ENCODE data around the gene SH3TC1. TPM values are rescaled to one million over a fixed set of nuclear protein-coding genes. Genes with fewer than 3 reads are reported as not detected.

SH3TC1 gene
- polyA plus RNA-seq (2011; rRNA removed) (2.8 and 3.3 TPM in 2 replicates), polyA plus RNA-seq (2017; fragmentation: RNase III; extraction: RNeasy Plus Mini Kit Qiagen cat#74134 plus additional on column Dnase treatment) (5.4 to 8.1 TPM (median 7.4 TPM) in 3 replicates), polyA minus RNA-seq (2011; rRNA and poly(A)+ RNA removed) (6.0 and 8.6 TPM in 2 replicates)
- polyA plus RNA-seq (2012; cell fraction: cytosol; rRNA removed): 5.0 and 6.4 TPM in 2 replicates
- polyA plus RNA-seq (2012; cell fraction: nucleus; rRNA removed): 22.6 and 31.5 TPM in 2 replicates

DNA sequence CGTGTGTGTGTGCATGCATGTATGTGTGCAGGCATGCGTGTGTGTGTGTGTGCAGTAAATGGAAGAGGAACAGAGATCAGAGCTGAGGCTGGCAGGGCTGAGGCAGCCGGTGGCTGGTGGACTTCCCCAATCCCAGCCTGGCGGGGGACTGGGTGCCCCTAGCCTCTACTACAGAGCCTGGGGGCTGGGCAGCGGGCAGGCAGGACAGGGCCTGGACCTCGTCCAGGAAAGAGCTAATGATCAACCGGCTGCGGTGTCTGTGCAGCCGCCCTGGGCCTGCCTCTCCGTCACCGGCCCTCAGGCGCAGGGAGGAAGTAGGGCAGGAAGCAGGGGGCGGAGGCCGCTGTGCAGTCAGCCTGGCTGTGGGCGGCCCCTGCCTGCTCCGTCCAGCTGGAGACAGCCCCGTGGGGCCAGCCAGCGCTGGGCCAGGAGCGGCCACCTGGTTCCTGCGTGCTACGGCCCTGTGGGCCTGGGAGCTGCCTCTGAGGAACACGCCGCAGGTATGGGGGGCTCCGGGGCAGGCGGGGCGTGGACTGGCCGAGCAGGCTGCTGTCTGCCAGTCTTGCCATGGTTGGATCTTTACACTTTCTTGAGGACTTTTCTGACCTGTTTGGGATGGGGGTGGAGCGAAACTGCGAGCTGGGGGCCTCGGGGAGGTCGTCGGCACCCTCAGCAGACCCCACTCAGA, at the start of gene SH3TC1:
SH3TC1 (plus strand) TSS at position 385 of the 688 bp plus-strand sequence. CDS start 5,905 bp downstream, outside the sequence.
- FAIRE-seq: no peak
- WGBS (ENCODE audit: missing lambda C conversion rate): 43% methylated on average over 3 of the region's 32 CpGs

GRCh38 chr4:8149664-8150063, 49.4 kb upstream of the SH3TC1 start:
- Histone ChIP-seq H3K4me3 (no peak overlapping the region), H3K27ac (no peak overlapping the region), H3K4me1 (no peaks in the 10 kb centered on the region), H3K4me2 (no peak overlapping the region), H3K9me3 (no peaks in the 10 kb centered on the region)
- DNase-seq (ENCODE audit: low read depth in 1 of 2, low spot score in 1 of 2): no peak
- WGBS (ENCODE audit: missing lambda C conversion rate): 73% methylated on average over 6 of the region's 7 CpGs
- CTCF ChIA-PET: no interaction called here
- TF ChIP-seq HDAC2 (IDR thresholded peaks at IDR 0.05) (no peak), RNF2 (IDR thresholded peaks at IDR 0.05; ENCODE audit: borderline replicate concordance, low read depth) (no peak), SMC3 (IDR thresholded peaks at IDR 0.05) (no peak), NR3C1 (IDR thresholded peaks at IDR 0.05) (no peak), HOXB13 (CRISPR knock-in tag; IDR thresholded peaks at IDR 0.05; ENCODE audit: low read depth) (no peak), RFX5 (IDR thresholded peaks at IDR 0.05) (no peak), HOXB5 (CRISPR knock-in tag; IDR thresholded peaks at IDR 0.05) (no peak), ELK1 (IDR thresholded peaks at IDR 0.05; ENCODE audit: low read depth, low read length) (no peak), FOXS1 (CRISPR knock-in tag; IDR thresholded peaks at IDR 0.05) (no peak), CBX2 (IDR thresholded peaks at IDR 0.05; ENCODE audit: borderline replicate concordance, low read depth) (no peak), ZFP36 (IDR thresholded peaks at IDR 0.05; ENCODE audit: borderline replicate concordance, partially characterized antibody) (no peak), ESRRA (IDR thresholded peaks at IDR 0.05; ENCODE audit: borderline replicate concordance, low read length) (no peak), CHD4 (IDR thresholded peaks at IDR 0.05; ENCODE audit: borderline replicate concordance) (no peak), CEBPB (IDR thresholded peaks at IDR 0.05) (no peak)
- TF ChIP-seq, protein P1, sequence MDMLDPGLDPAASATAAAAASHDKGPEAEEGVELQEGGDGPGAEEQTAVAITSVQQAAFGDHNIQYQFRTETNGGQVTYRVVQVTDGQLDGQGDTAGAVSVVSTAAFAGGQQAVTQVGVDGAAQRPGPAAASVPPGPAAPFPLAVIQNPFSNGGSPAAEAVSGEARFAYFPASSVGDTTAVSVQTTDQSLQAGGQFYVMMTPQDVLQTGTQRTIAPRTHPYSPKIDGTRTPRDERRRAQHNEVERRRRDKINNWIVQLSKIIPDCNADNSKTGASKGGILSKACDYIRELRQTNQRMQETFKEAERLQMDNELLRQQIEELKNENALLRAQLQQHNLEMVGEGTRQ (IDR thresholded peaks at IDR 0.05): no peak
- TF ChIP-seq, protein P2, sequence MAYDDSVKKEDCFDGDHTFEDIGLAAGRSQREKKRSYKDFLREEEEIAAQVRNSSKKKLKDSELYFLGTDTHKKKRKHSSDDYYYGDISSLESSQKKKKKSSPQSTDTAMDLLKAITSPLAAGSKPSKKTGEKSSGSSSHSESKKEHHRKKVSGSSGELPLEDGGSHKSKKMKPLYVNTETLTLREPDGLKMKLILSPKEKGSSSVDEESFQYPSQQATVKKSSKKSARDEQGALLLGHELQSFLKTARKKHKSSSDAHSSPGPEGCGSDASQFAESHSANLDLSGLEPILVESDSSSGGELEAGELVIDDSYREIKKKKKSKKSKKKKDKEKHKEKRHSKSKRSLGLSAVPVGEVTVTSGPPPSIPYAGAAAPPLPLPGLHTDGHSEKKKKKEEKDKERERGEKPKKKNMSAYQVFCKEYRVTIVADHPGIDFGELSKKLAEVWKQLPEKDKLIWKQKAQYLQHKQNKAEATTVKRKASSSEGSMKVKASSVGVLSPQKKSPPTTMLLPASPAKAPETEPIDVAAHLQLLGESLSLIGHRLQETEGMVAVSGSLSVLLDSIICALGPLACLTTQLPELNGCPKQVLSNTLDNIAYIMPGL (CRISPR knock-in tag; IDR thresholded peaks at IDR 0.05; ENCODE audit: borderline replicate concordance): no peak
- no peak for FAIRE-seq
- no peak for ATAC-seq
- POLR2A ChIA-PET: no interaction called here

More for the DNA sequence above, at the start of gene SH3TC1:
- ChIA-PET CTCF (interaction anchor here (0.7 to 10.8 kb wide), 6 partner anchors 9 to 204 kb away, joined by 3 to 122 read pairs (median 4); no protein-coding TSS in a partner anchor), POLR2A (interaction anchor here (1.1 kb wide), 1 partner anchor 27 kb away, joined by 3 read pairs; no protein-coding TSS in a partner anchor)
- Histone ChIP-seq H3K4me2 (peak within 1 kb of the TSS; percentile 83), H3K9me3 (no peaks in the 10 kb centered on the region), H3K4me3 (peak within 1 kb of the TSS; percentile 50), H3K4me1 (peaks cover 27% of the 10 kb centered on the region), H3K27ac (peak within 1 kb of the TSS; percentile 87 to 95)
- ATAC-seq (peak; percentile 96), DNase-seq (ENCODE audit: low read depth in 1 of 2, low spot score in 1 of 2) (peak; percentile 76 to 86)
- TF ChIP-seq, protein P1 (IDR thresholded peaks at IDR 0.05): no peak
- TF ChIP-seq RCOR1 (IDR thresholded peaks at IDR 0.05; ENCODE audit: low read depth, low read length) (no peak), PHF8 (IDR thresholded peaks at IDR 0.05; ENCODE audit: borderline replicate concordance, low read depth) (peak; percentile 24; the same call in 1 of the 2 replicates)
- TF ChIP-seq, protein P3, sequence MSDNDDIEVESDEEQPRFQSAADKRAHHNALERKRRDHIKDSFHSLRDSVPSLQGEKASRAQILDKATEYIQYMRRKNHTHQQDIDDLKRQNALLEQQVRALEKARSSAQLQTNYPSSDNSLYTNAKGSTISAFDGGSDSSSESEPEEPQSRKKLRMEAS (IDR thresholded peaks at IDR 0.05): peak; percentile 65; the same call in 1 of the 2 replicates
- TF ChIP-seq, protein P4, sequence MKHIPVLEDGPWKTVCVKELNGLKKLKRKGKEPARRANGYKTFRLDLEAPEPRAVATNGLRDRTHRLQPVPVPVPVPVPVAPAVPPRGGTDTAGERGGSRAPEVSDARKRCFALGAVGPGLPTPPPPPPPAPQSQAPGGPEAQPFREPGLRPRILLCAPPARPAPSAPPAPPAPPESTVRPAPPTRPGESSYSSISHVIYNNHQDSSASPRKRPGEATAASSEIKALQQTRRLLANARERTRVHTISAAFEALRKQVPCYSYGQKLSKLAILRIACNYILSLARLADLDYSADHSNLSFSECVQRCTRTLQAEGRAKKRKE (CRISPR knock-in tag; IDR thresholded peaks at IDR 0.05; ENCODE audit: low read depth): no peak
